ENCODE measurements around the gene AP5Z1. TPM values are rescaled to one million over a fixed set of nuclear protein-coding genes. Genes with fewer than 3 reads are reported as not detected.

Gene AP5Z1
- total RNA-seq, 1 experiment from 2014 or later: 38.3 TPM

- DNase-seq: peak; percentile 50
- no peaks in the 10 kb centered on the region for H3K79me1 ChIP-seq (ENCODE audit: insufficient read depth, low read depth, low read length, poor library complexity, severe bottlenecking)
- H4K20me1 ChIP-seq (ENCODE audit: control insufficient read depth, insufficient read depth, insufficient read length): no peaks in the 10 kb centered on the region
- Mint-ChIP-seq H3K9me3 (no peaks in the 10 kb centered on the region), H3K4me1 (no peaks in the 10 kb centered on the region), H3K27me3 (ENCODE audit: low read depth) (no peaks in the 10 kb centered on the region; the same call in 1 of the 2 replicates), H3K4me3 (no peak overlapping the region), H3K27ac (0 out of 7 replicates have a peak overlapping the region, but pooled peaks of 1 of the 3 experiments have one; percentile 15), H3K36me3 (ENCODE audit: insufficient read depth in 1 of 3, low read depth in 3 of 3) (peaks cover 6 to 11% (median 10%) of the 10 kb centered on the region in 3 experiments; a peak in 6 of 7 replicates)
- H2BK120ac ChIP-seq (ENCODE audit: low read depth, low read length, poor library complexity, severe bottlenecking): no peak overlapping the region
- H3K4me2 ChIP-seq (ENCODE audit: insufficient read depth, insufficient read length, low read length): no peak overlapping the region
- no peak overlapping the region for H3K14ac ChIP-seq (ENCODE audit: insufficient read depth, low read length)
- H3K56ac ChIP-seq (ENCODE audit: insufficient read length, low read depth, low read length): no peak overlapping the region
- H2AK5ac ChIP-seq (ENCODE audit: insufficient read length, low read length): no peak overlapping the region
- no peak overlapping the region for H4K91ac ChIP-seq (ENCODE audit: insufficient read length, low read depth, low read length)
- H3K23me2 ChIP-seq (ENCODE audit: insufficient read length, low read depth, low read length, poor library complexity, severe bottlenecking): no peaks in the 10 kb centered on the region
- H2BK12ac ChIP-seq (ENCODE audit: insufficient read length, low read depth, low read length): no peak overlapping the region
- no peak overlapping the region for H3K27ac ChIP-seq (ENCODE audit: insufficient read length, low read depth, low read length)
- H3T11ph ChIP-seq (ENCODE audit: low read length): no peak overlapping the region
- H2BK15ac ChIP-seq (ENCODE audit: low read depth, low read length): no peak overlapping the region
- no peak overlapping the region for H2AFZ ChIP-seq (ENCODE audit: low read length)
- H3K23ac ChIP-seq (ENCODE audit: insufficient read length, low read depth, low read length): no peak overlapping the region
- no peaks in the 10 kb centered on the region for H3K9me3 ChIP-seq (ENCODE audit: control insufficient read depth, low read depth, low read length)
- no CpG with 5 or more reads among the region's 23 CpGs for WGBS (ENCODE audit: extremely low coverage, insufficient read length, low lambda C conversion rate)
- H3K4ac ChIP-seq (ENCODE audit: low read depth, low read length): no peak overlapping the region
- no peak overlapping the region for H4K8ac ChIP-seq (replicated peaks; ENCODE audit: insufficient read length, low read depth, low read length)
- no peak overlapping the region for H3K18ac ChIP-seq (ENCODE audit: insufficient read length, low read depth, low read length)
- H3K27me3 ChIP-seq (ENCODE audit: insufficient read depth, low read length): no peaks in the 10 kb centered on the region
- no peak overlapping the region for H4K5ac ChIP-seq (ENCODE audit: insufficient read length, low read depth, low read length)
- H3K9ac ChIP-seq (ENCODE audit: extremely low read depth, insufficient read length, low read length): no peak overlapping the region
- no peak overlapping the region for H2BK20ac ChIP-seq (ENCODE audit: low read depth, low read length, poor library complexity, severe bottlenecking)
- no peaks in the 10 kb centered on the region for H3K4me1 ChIP-seq (ENCODE audit: insufficient read depth, low read length)
- peak; percentile 68 for TF ChIP-seq CTCF (conservative IDR thresholded peaks at IDR 0.05)
- H2BK5ac ChIP-seq (ENCODE audit: insufficient read length, low read length): no peak overlapping the region
- H3K79me2 ChIP-seq (ENCODE audit: insufficient read depth, low read length): no peaks in the 10 kb centered on the region
Observed at GRCh38 chr7:4765776-4766490, 9.5 kb upstream of the AP5Z1 start.

All from H9 (cell line).